Measurements from ENCODE around the gene LPCAT2.

DNA sequence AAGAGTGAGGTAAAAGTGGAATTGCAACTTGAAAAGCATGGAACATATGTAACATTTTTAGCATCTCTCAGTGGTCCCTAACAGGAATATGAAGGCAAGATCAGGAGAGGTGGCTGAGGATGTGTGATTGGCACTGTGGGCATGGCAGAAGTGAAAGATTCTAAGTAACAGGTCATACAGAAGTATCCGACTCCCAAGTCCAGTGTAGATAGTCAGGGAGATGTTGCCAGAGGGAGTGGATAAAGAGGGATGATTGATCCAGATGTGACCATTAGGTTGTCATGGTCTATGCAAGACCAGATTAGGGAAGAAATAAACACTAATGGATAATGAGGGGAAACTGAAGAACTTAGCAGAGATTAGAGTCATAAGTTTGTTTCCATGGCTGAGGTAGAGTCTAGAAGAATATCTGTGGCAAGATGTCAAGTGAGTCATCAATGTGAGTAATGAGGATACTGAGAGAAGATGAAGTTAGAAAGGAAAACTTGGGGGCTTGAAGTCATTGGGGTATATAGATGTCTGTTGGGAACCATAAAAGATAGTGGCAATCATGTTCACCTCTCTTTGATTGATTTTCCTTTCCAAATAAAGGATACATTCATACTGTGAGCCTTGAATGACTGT lies 33.7 kb downstream of the LPCAT2 start:
- TF ChIP-seq, protein P1, sequence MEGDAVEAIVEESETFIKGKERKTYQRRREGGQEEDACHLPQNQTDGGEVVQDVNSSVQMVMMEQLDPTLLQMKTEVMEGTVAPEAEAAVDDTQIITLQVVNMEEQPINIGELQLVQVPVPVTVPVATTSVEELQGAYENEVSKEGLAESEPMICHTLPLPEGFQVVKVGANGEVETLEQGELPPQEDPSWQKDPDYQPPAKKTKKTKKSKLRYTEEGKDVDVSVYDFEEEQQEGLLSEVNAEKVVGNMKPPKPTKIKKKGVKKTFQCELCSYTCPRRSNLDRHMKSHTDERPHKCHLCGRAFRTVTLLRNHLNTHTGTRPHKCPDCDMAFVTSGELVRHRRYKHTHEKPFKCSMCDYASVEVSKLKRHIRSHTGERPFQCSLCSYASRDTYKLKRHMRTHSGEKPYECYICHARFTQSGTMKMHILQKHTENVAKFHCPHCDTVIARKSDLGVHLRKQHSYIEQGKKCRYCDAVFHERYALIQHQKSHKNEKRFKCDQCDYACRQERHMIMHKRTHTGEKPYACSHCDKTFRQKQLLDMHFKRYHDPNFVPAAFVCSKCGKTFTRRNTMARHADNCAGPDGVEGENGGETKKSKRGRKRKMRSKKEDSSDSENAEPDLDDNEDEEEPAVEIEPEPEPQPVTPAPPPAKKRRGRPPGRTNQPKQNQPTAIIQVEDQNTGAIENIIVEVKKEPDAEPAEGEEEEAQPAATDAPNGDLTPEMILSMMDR (conservative IDR thresholded peaks at IDR 0.05; ENCODE audit: low read length), result no peak
- TF ChIP-seq EZH2phosphoT487 (IDR thresholded peaks at IDR 0.05; ENCODE audit: borderline replicate concordance, low read depth, low read length), result no peak

Data from OCI-LY7 (cell line).